B cell (primary cell): ENCODE results near the gene TBCB. TPM values are rescaled to one million over a fixed set of nuclear protein-coding genes. Genes with fewer than 3 reads are reported as not detected.

Experiments
- ATAC-seq: fragments of 200-7000 bp; cut with Tn5 transposase; one replicate; pipeline ENCODE4 v1.10.0; 2021; ENCODE audit warnings: low read depth, mild to moderate bottlenecking, moderate number of reproducible peaks, moderate library complexity
- CTCF ChIA-PET: fragments of 350-600 bp; sonication (Branson Sonifier 250); formaldehyde crosslinking; loops from one replicate; lab custom pipeline; 2021; ENCODE audit warnings: antibody characterized with exemption, inconsistent platforms; lab: Charles Lee
- POLR2A ChIA-PET: fragments of 350-600 bp; sonication (Branson Sonifier 250); formaldehyde crosslinking; loops from one replicate; lab custom pipeline; 2021; ENCODE audit warnings: antibody characterized with exemption; lab: Charles Lee
- DNase-seq: peaks from one replicate; pipeline ENCODE4 v3.0.0; 2013
- H2AFZ ChIP-seq: 2 replicates; pipeline ENCODE4 v1.6.1; 2012; ENCODE audit warnings: mild to moderate bottlenecking, low read depth, low read length; ENCODE audit not compliant: insufficient read depth, poor library complexity, severe bottlenecking
- H3K27ac ChIP-seq, 2 donors: 1 replicate in 1 of 2; 2 replicates in 1 of 2; pipeline ENCODE4 v1.5.1; 2012 to 2013; ENCODE audit warnings: low read length in 2 of 2, mild to moderate bottlenecking in 2 of 2, moderate library complexity in 1 of 2
- H3K27me3 ChIP-seq, 4 experiments: fragments of 200-600 bp in 1 of 4; sonication (generic) in 1 of 4; replicated peaks in 1 of 4; 1 replicate in 2 of 4; 2 replicates in 2 of 4; pipeline versions ENCODE4 v1.6.1 to v1.7.0; 2013 to 2016; ENCODE audit warnings: low read length in 3 of 4, mild to moderate bottlenecking in 2 of 4, mixed read lengths in 1 of 4, moderate library complexity in 1 of 4; ENCODE audit not compliant: insufficient read depth in 4 of 4, control insufficient read depth in 3 of 4; ENCODE audit errors: control extremely low read depth in 1 of 4
- H3K36me3 ChIP-seq, 2 experiments: replicated peaks in 1 of 2; 1 replicate in 1 of 2; 2 replicates in 1 of 2; pipeline versions ENCODE4 v1.6.1 to v1.7.1; 2013; ENCODE audit warnings: low read length in 1 of 2; ENCODE audit not compliant: insufficient read depth in 2 of 2, control insufficient read depth in 1 of 2; ENCODE audit errors: control extremely low read depth in 1 of 2, extremely low read depth in 1 of 2
- H3K4me1 ChIP-seq, 2 donors: fragments of 200-600 bp in 1 of 2; sonication (generic) in 1 of 2; 1 replicate in 1 of 2; 2 replicates in 1 of 2; pipeline versions ENCODE4 v1.5.1 to v1.6.1; 2013 to 2017; ENCODE audit warnings: low read length in 2 of 2; ENCODE audit not compliant: control insufficient read depth in 2 of 2, insufficient read depth in 2 of 2
- H3K4me2 ChIP-seq: replicated peaks from 2 replicates; pipeline ENCODE3; 2012; ENCODE audit warnings: mild to moderate bottlenecking, low read depth, low read length; ENCODE audit not compliant: poor library complexity, severe bottlenecking
- H3K4me3 ChIP-seq, 5 experiments: fragments of 200-600 bp in 1 of 5; sonication (generic) in 1 of 5; 1 replicate in 3 of 5; 2 replicates in 2 of 5; pipeline versions ENCODE4 v1.5.1 to v1.7.0; 2011 to 2016; ENCODE audit warnings: low read length in 4 of 5, mild to moderate bottlenecking in 4 of 5, low read depth in 2 of 5, control low read depth in 1 of 5, moderate library complexity in 1 of 5; ENCODE audit not compliant: insufficient read depth in 1 of 5; ENCODE audit errors: control extremely low read depth in 1 of 5, extremely low read depth in 1 of 5
- H3K79me2 ChIP-seq: fragments of 200-600 bp; sonication (generic); one replicate; pipeline ENCODE4 v1.6.0; 2016; ENCODE audit warnings: low read length; ENCODE audit not compliant: control insufficient read depth, insufficient read depth
- H3K9ac ChIP-seq: fragments of 200-600 bp; sonication (generic); 2 replicates; pipeline ENCODE4 v1.6.1; 2017; ENCODE audit warnings: mild to moderate bottlenecking, low read length, moderate library complexity
- H3K9me3 ChIP-seq, 3 donors: one replicate each; pipeline versions ENCODE4 v1.6.1 to v1.7.1; 2013; ENCODE audit warnings: low read length in 2 of 3; ENCODE audit not compliant: control insufficient read depth in 2 of 3, insufficient read depth in 1 of 3; ENCODE audit errors: control extremely low read depth in 1 of 3
- H4K20me1 ChIP-seq: 2 replicates; pipeline ENCODE4 v1.6.0; 2012; ENCODE audit warnings: mild to moderate bottlenecking, low read length; ENCODE audit not compliant: insufficient read depth, control insufficient read depth, poor library complexity, severe bottlenecking
- H3K27ac Mint-ChIP-seq: one replicate; pipeline ENCODE4 v1.8.0; 2021; ENCODE audit warnings: mixed read lengths
- H3K27me3 Mint-ChIP-seq: one replicate; pipeline ENCODE4 v1.8.0; 2021; ENCODE audit warnings: mixed read lengths
- H3K4me1 Mint-ChIP-seq: one replicate; pipeline ENCODE4 v1.8.0; 2021; ENCODE audit warnings: mixed read lengths
- H3K4me3 Mint-ChIP-seq: one replicate; pipeline ENCODE4 v1.8.0; 2021; ENCODE audit warnings: mixed read lengths
- H3K9me3 Mint-ChIP-seq: one replicate; pipeline ENCODE4 v1.8.0; 2022; ENCODE audit warnings: mixed read lengths; ENCODE audit not compliant: insufficient read depth
- CTCF ChIP-seq: fragments of 200-600 bp; IDR thresholded peaks from one replicate; pipeline ENCODE4 v1.8.0; 2022; ENCODE audit warnings: antibody characterized with exemption, mild to moderate bottlenecking
- EZH2 ChIP-seq: IDR thresholded peaks from 2 replicates; pipeline ENCODE4 v1.6.1; 2012; ENCODE audit warnings: borderline replicate concordance, low read depth, mild to moderate bottlenecking, moderate library complexity, low read length; ENCODE audit not compliant: insufficient read depth, poor library complexity, severe bottlenecking
- WGBS: methylation state at CpG from one replicate; pipeline ENCODE4 v1.1.5; 2013; ENCODE audit warnings: missing lambda C conversion rate; ENCODE audit not compliant: insufficient coverage; 5-methylcytosine and 5-hydroxymethylcytosine counted together
- intact Hi-C: fragments of 100-400 bp; cut with micrococcal nuclease; formaldehyde crosslinking; loops from one replicate; pipeline ENCODE4 v1.10.0; 2022
- polyA plus RNA-seq: library from polyadenylated mRNA; depleted of rRNA; stranded (reverse); fragments of >200 nt; gene quantifications from 2 replicates; pipeline ENCODE4 v1.2.3, GENCODE V29; 2012
- total RNA-seq, 2 donors: library from RNA; stranded (reverse); fragments of 120-200 nt in 1 of 2; gene quantifications; 1 replicate in 1 of 2; 2 replicates in 1 of 2; pipeline versions ENCODE4 v1.2.3 to v1.2.4, GENCODE V29; 2013 to 2022

Gene TBCB
- total and polyA plus RNA-seq, 2 donors (not counting 1 experiment from before 2014, with no cell fraction given), result 148 to 187 TPM

DNA sequence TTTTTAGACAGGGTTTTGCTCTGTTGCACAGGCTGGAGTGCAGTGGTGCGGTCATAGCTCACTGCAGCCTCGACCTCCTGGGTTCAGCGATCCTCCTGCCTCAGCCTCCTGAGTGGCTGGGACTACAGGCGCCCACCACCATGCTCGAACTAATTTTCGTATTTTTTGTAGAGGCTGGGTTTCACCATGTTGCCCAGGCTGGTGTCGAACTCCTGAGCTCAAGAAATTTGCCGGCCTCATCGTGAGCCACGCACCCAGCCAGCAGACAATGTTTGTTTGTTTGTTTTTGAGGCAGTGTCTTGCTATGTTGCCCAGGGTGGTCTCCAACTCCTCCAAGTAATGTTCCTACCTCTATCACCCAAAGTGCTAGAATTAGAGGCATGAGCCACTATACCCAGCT is 37.9 kb downstream of the TBCB start:
- ChIA-PET CTCF (interaction anchor here (0.7 to 2.6 kb wide), 3 partner anchors 13 to 26 kb away, joined by 3 to 15 read pairs (median 5); no protein-coding TSS in a partner anchor), POLR2A (no interaction called here)
- Histone ChIP-seq H3K4me3 (no peak overlapping the region), H2AFZ (no peak overlapping the region), H3K4me2 (no peak overlapping the region), H4K20me1 (no peaks in the 10 kb centered on the region), H3K4me1 (no peaks in the 10 kb centered on the region), H3K9me3 (no peaks in the 10 kb centered on the region), H3K36me3 (peaks cover 1 to 27% of the 10 kb centered on the region in 2 experiments), H3K9ac (no peak overlapping the region), H3K27ac (no peak overlapping the region), H3K79me2 (no peaks in the 10 kb centered on the region), H3K27me3 (no peaks in the 10 kb centered on the region)
- ATAC-seq (no peak), DNase-seq (no peak)
- Mint-ChIP-seq H3K4me3 (no peak overlapping the region), H3K27me3 (no peaks in the 10 kb centered on the region), H3K4me1 (no peaks in the 10 kb centered on the region), H3K9me3 (no peaks in the 10 kb centered on the region), H3K27ac (no peak overlapping the region)
- WGBS, result 93% methylated on average over 6 of the region's 10 CpGs
- intact Hi-C loops, result no loop called here
- TF ChIP-seq CTCF (no peak), EZH2 (no peak)

DNA sequence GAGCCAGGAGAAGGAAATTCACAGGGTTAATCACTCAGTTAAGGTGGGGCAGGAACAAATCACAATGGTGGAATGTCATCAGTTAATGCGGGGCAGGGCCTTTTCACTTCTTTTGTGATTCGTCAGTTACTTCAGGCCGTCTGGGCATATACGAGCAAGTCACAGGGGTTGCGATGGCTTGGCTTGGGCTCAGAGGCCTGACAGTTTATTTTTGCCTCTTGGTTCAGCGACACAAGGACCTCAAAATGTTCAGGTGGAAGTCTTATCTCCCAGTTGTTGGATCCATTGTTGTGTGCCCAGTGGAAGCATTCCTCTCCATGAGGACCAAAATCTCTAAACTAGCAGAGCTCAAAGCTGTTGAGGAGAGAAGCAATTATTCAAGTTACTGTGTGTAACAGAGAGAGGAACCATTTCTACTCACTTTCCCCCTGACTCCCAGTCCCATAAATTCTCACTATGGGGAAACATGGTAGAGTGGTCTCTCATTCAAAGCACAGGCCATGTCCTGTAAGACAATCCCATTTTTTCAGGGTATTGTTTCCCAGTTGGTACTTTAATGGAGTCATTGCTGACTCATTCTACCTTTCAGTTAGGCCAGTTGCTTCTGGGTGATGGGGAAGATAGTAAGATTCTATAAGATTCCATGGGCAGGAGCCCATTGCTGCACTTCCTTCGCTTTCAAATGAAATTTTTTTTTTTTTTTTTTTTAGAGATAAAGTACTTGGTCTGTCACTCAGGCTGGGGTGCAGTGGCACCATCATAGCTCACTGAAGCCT is 45.7 kb downstream of the TBCB start:
- intact Hi-C loops, result no loop called here
- DNase-seq, result no peak
- TF ChIP-seq CTCF (no peak), EZH2 (no peak)

More for the DNA sequence above, 45.7 kb downstream of the TBCB start:
- no peaks in the 10 kb centered on the region for H4K20me1 ChIP-seq
- H3K4me1 Mint-ChIP-seq, result no peaks in the 10 kb centered on the region
- H3K9me3 ChIP-seq, result no peaks in the 10 kb centered on the region
- H3K9ac ChIP-seq, result no peak overlapping the region
- no peaks in the 10 kb centered on the region for H3K27me3 ChIP-seq
- no peaks in the 10 kb centered on the region for H3K36me3 ChIP-seq
- H3K27ac ChIP-seq, result no peak overlapping the region
- CTCF ChIA-PET, result no interaction called here
- H3K4me2 ChIP-seq, result no peak overlapping the region
- H3K9me3 Mint-ChIP-seq, result no peaks in the 10 kb centered on the region
- H3K79me2 ChIP-seq, result no peaks in the 10 kb centered on the region
- POLR2A ChIA-PET, result no interaction called here
- H3K27me3 Mint-ChIP-seq, result no peaks in the 10 kb centered on the region
- ATAC-seq, result no peak
- H2AFZ ChIP-seq, result no peak overlapping the region
- WGBS, result 98% methylated on average over 6 of the region's 7 CpGs
- no peak overlapping the region for H3K4me3 Mint-ChIP-seq
- no peak overlapping the region for H3K27ac Mint-ChIP-seq
- no peak overlapping the region for H3K4me3 ChIP-seq
- no peaks in the 10 kb centered on the region for H3K4me1 ChIP-seq
